H1 (cell line): Measurements from ENCODE around the gene TSC22D4. TPM values are rescaled to one million over a fixed set of nuclear protein-coding genes. Genes with fewer than 3 reads are reported as not detected.

ENCODE experiments used
- CHD1 ChIP-seq: IDR thresholded peaks from 2 replicates; pipeline ENCODE4 v1.6.1; 2012; ENCODE audit warnings: low read depth, low read length, improper control_type of control experiment
- GABPA ChIP-seq: IDR thresholded peaks from 2 replicates; pipeline ENCODE4 v1.6.1; 2011; ENCODE audit warnings: mild to moderate bottlenecking, low read length, moderate library complexity, borderline replicate concordance; ENCODE audit not compliant: insufficient read depth
- HDAC2 ChIP-seq, 2 experiments: fragments of 300-600 bp in 1 of 2; sonication (generic) in 1 of 2; IDR thresholded peaks; 2 replicates each; pipeline ENCODE4 v1.6.1; 2011 to 2012; ENCODE audit warnings: low read depth in 2 of 2, low read length in 2 of 2, mild to moderate bottlenecking in 2 of 2, moderate library complexity in 2 of 2, borderline replicate concordance in 1 of 2, inconsistent platforms in 1 of 2
- MAFK ChIP-seq: IDR thresholded peaks from 2 replicates; pipeline ENCODE4 v1.6.1; 2012; ENCODE audit warnings: low read depth, mild to moderate bottlenecking, improper control_type of control experiment, low read length
- POLR2A ChIP-seq, 2 experiments: IDR thresholded peaks; 1 replicate in 1 of 2; 2 replicates in 1 of 2; pipeline ENCODE4 v1.6.1; 2011; ENCODE audit warnings: low read depth in 2 of 2, low read length in 2 of 2, mild to moderate bottlenecking in 2 of 2; ENCODE audit errors: control extremely low read depth in 1 of 2
- RAD21 ChIP-seq, 2 experiments: IDR thresholded peaks in 1 of 2; conservative IDR thresholded peaks in 1 of 2; 2 replicates each; pipeline ENCODE4 v1.6.1; 2011; ENCODE audit warnings: low read depth in 2 of 2, low read length in 2 of 2, improper control_type of control experiment in 1 of 2, inconsistent platforms in 1 of 2, mild to moderate bottlenecking in 1 of 2, moderate library complexity in 1 of 2
- RXRA ChIP-seq: IDR thresholded peaks from 2 replicates; pipeline ENCODE4 v1.6.1; 2011; ENCODE audit warnings: low read depth, mild to moderate bottlenecking, low read length, moderate library complexity; ENCODE audit not compliant: insufficient read depth
- SIN3A ChIP-seq, 2 experiments: IDR thresholded peaks in 1 of 2; conservative IDR thresholded peaks in 1 of 2; 2 replicates each; pipeline ENCODE4 v1.6.1; 2011 to 2012; ENCODE audit warnings: low read length in 2 of 2, improper control_type of control experiment in 1 of 2, low read depth in 1 of 2, mild to moderate bottlenecking in 1 of 2
- polyA plus RNA-seq, 7 experiments: library from polyadenylated mRNA; depleted of rRNA in 3 of 7; stranded (reverse) in 5 of 7; unstranded in 2 of 7; fragments of >200 nt in 5 of 7; fragments of 200-250 nt in 2 of 7; gene quantifications; 1 replicate in 5 of 7; 2 replicates in 1 of 7; 4 replicates in 1 of 7; pipeline versions ENCODE4 v1.2.1 to v1.2.3, GENCODE V29; 2011 to 2013; ENCODE audit warnings: missing spikeins in 2 of 7, mixed read lengths in 2 of 7
- total RNA-seq: library from RNA; stranded (reverse); fragmentation: NEBNext Ultra II Directional; extraction: Animal tissue kit (Norgen Biotek cat#: 25700); gene quantifications from 2 replicates; pipeline ENCODE4 v1.2.1, GENCODE V29; 2021

Gene TSC22D4
- total and polyA plus RNA-seq, 2 of the 8 experiments (the other 6 are each of a cell fraction or from before 2014, with no cell fraction given) = 13.2 to 20.3 TPM

- TF ChIP-seq RXRA (no peak), RAD21 (IDR thresholded peaks at IDR 0.05 in 1 of 2, conservative IDR thresholded peaks at IDR 0.05 in 1 of 2; ENCODE audit: low read depth in 2 of 2, low read length in 2 of 2) (no peak), MAFK (no peak), GABPA (no peak), POLR2A (IDR thresholded peaks at IDR 0.05; ENCODE audit: control extremely low read depth in 1 of 2, low read depth in 2 of 2, low read length in 2 of 2) (no peak), CHD1 (no peak), HDAC2 (IDR thresholded peaks at IDR 0.05; ENCODE audit: borderline replicate concordance in 1 of 2, low read depth in 2 of 2, low read length in 2 of 2) (no peak), SIN3A (conservative IDR thresholded peaks at IDR 0.05 in 1 of 2, IDR thresholded peaks at IDR 0.05 in 1 of 2; ENCODE audit: low read depth in 1 of 2, low read length in 2 of 2) (no peak)
- TF ChIP-seq, all 59 proteins: peak for 0
Observed at GRCh38 chr7:100491192-100491578, 12.2 kb upstream of the TSC22D4 start (continued).
